Ovary (tissue), 9 donors: Measurements from ENCODE around the gene CCDC175. TPM values are rescaled to one million over a fixed set of nuclear protein-coding genes. Genes with fewer than 3 reads are reported as not detected.

ENCODE experiments used
- DNase-seq, 5 donors: peaks; one replicate each; pipeline ENCODE4 v3.0.0-alpha.2; 2019 to 2020
- H3K27ac ChIP-seq, 2 donors: fragments of 200-600 bp; one replicate each; pipeline versions ENCODE4 v1.5.1 to v1.8.0; 2019 to 2022
- H3K27me3 ChIP-seq: fragments of 200-600 bp; one replicate; pipeline ENCODE4 v1.8.0; 2022
- H3K36me3 ChIP-seq: fragments of 200-600 bp; sonication (generic); one replicate; pipeline ENCODE4 v1.5.1; 2019
- H3K4me1 ChIP-seq: one replicate; pipeline ENCODE4 v1.8.1; 2013; ENCODE audit warnings: mild to moderate bottlenecking, moderate library complexity; ENCODE audit not compliant: insufficient read depth
- H3K4me3 ChIP-seq: fragments of 200-600 bp; sonication (generic); one replicate; pipeline ENCODE4 v1.5.1; 2017
- H3K9me3 ChIP-seq, 2 donors: fragments of 200-600 bp in 1 of 2; sonication (generic) in 1 of 2; one replicate each; pipeline versions ENCODE4 v1.5.1 to v1.8.1; 2013 to 2019; ENCODE audit warnings: mild to moderate bottlenecking in 1 of 2, moderate library complexity in 1 of 2
- CTCF ChIP-seq, 3 donors: fragments of 450-650 bp in 2 of 3; fragments of 200-600 bp in 1 of 3; IDR thresholded peaks; one replicate each; pipeline versions ENCODE4 v1.5.1 to v1.8.0; 2016 to 2022; ENCODE audit warnings: antibody characterized with exemption in 3 of 3, mild to moderate bottlenecking in 1 of 3
- EP300 ChIP-seq: sonication (generic); formaldehyde crosslinking; IDR thresholded peaks from one replicate; pipeline ENCODE4 v1.6.1; 2017; ENCODE audit warnings: antibody characterized with exemption
- POLR2A ChIP-seq: fragments of 450-650 bp; IDR thresholded peaks from one replicate; pipeline ENCODE4 v1.6.1; 2017; ENCODE audit warnings: antibody characterized with exemption, mild to moderate bottlenecking, moderate library complexity
- WGBS, 3 donors: extraction: QIAGEN DNeasy Blood & Tissue Kit in 1 of 3; methylation state at CpG; one replicate each; pipeline versions ENCODE4 v1.1.5 to v1.1.7; 2013 to 2017; 5-methylcytosine and 5-hydroxymethylcytosine counted together
- intact Hi-C, 4 donors: fragments of 100-400 bp; cut with DNase I; formaldehyde crosslinking; loops; one replicate each; pipeline versions ENCODE4 v1.11.0 to v1.15.1; 2022 to 2023
- polyA plus RNA-seq, 2 donors: library from polyadenylated mRNA; stranded (reverse); fragments of 200-250 nt in 1 of 2; fragments of 350-450 nt in 1 of 2; fragmentation: Illumina TruSeq in 1 of 2; extraction: RNeasy Lipid Tissue Mini Kit (QIAGEN cat#74804) in 1 of 2; gene quantifications; one replicate each; pipeline ENCODE4 v1.2.3, GENCODE V29; 2013 to 2014
- total RNA-seq, 7 donors: library from RNA; depleted of rRNA in 2 of 7; stranded (reverse); fragments of >200 nt in 2 of 7; fragmentation: NEBNext Ultra II Directional in 3 of 7; extraction: Animal tissue kit (Norgen Biotek cat#: 25700) in 3 of 7; gene quantifications; one replicate each; pipeline versions ENCODE4 v1.1.0 to v1.2.4, GENCODE V29; 2016 to 2023
- donor health status: DM: no; HTN: no; CAD: no; lungs with moderate emphysema.
- donor health status: DM: no; HTN: no; CAD: no.
- donor health status: Bipolar disorder and iron deficiency.
- donor health status: DM: yes; HTN: yes; CAD: no.
- donor health status: DM: no; HTN: no; CAD: no.
- donor health status: DM: yes; HTN: yes; CAD: no.

Gene CCDC175
- total and polyA plus RNA-seq, 9 donors = 0.34 TPM; not detected in 8

- DNase-seq = no peak
- TF ChIP-seq EP300 (no peak), POLR2A (no peak), CTCF (IDR thresholded peaks at IDR 0.05) (no peak)
- Histone ChIP-seq H3K9me3 (no peaks in the 10 kb centered on the region), H3K27me3 (no peaks in the 10 kb centered on the region), H3K4me3 (no peak overlapping the region), H3K36me3 (no peaks in the 10 kb centered on the region), H3K27ac (no peak overlapping the region), H3K4me1 (no peaks in the 10 kb centered on the region)
- intact Hi-C loops = no loop called here
- WGBS, 3 donors = 8 to 15% (median 10%) methylated on average over 2 of the region's 2 CpGs
These were observed 12.2 kb downstream of the CCDC175 start for GRCh38 chr14:59564366-59564765.

- Histone ChIP-seq H3K4me1 (no peaks in the 10 kb centered on the region), H3K4me3 (no peak overlapping the region), H3K27ac (no peak overlapping the region), H3K9me3 (no peaks in the 10 kb centered on the region), H3K36me3 (no peaks in the 10 kb centered on the region), H3K27me3 (no peaks in the 10 kb centered on the region)
- TF ChIP-seq POLR2A = no peak
- TF ChIP-seq EP300 = no peak
- no peak for TF ChIP-seq CTCF (IDR thresholded peaks at IDR 0.05)
- WGBS, 3 donors = 18 to 27% (median 25%) methylated on average over 2 of the region's 2 CpGs
- intact Hi-C loops = no loop called here
- DNase-seq = no peak
These were observed 29.3 kb downstream of the CCDC175 start for GRCh38 chr14:59547310-59547709.

- Histone ChIP-seq H3K9me3 (no peaks in the 10 kb centered on the region), H3K27me3 (no peaks in the 10 kb centered on the region), H3K4me3 (no peak overlapping the region), H3K36me3 (no peaks in the 10 kb centered on the region), H3K27ac (no peak overlapping the region), H3K4me1 (no peaks in the 10 kb centered on the region)
- TF ChIP-seq CTCF (IDR thresholded peaks at IDR 0.05) (no peak), EP300 (no peak), POLR2A (no peak)
- intact Hi-C loops = no loop called here
- no peak for DNase-seq
- WGBS, 3 donors = 37 to 47% (median 42%) methylated on average over 7 of the region's 7 CpGs
These were observed 32.7 kb downstream of the CCDC175 start for GRCh38 chr14:59543873-59544272.

GRCh38 chr14:59541731-59542130 is 34.9 kb downstream of the CCDC175 start:
- intact Hi-C loops = no loop called here
- DNase-seq = no peak
- no peaks in the 10 kb centered on the region for H3K36me3 ChIP-seq
- WGBS, 3 donors = 53 to 60% (median 59%) methylated on average over 2 of the region's 2 CpGs
- H3K27ac ChIP-seq = no peak overlapping the region
- no peaks in the 10 kb centered on the region for H3K4me1 ChIP-seq
- no peaks in the 10 kb centered on the region for H3K9me3 ChIP-seq
- no peaks in the 10 kb centered on the region for H3K27me3 ChIP-seq
- no peak overlapping the region for H3K4me3 ChIP-seq
- TF ChIP-seq CTCF (IDR thresholded peaks at IDR 0.05) = no peak
- TF ChIP-seq EP300 = no peak
- no peak for TF ChIP-seq POLR2A

GRCh38 chr14:59540852-59541251 is 35.8 kb downstream of the CCDC175 start:
- intact Hi-C loops = no loop called here
- H3K27ac ChIP-seq = no peak overlapping the region

More at GRCh38 chr14:59540852-59541251, 35.8 kb downstream of the CCDC175 start:
- Histone ChIP-seq H3K4me1 (no peaks in the 10 kb centered on the region), H3K4me3 (no peak overlapping the region), H3K9me3 (no peaks in the 10 kb centered on the region), H3K36me3 (no peaks in the 10 kb centered on the region), H3K27me3 (no peaks in the 10 kb centered on the region)
- DNase-seq = no peak
- 18 to 33% (median 25%) methylated on average over 1 of the region's 1 CpG for WGBS, 3 donors
- no peak for TF ChIP-seq CTCF (IDR thresholded peaks at IDR 0.05)
- TF ChIP-seq POLR2A = no peak
- TF ChIP-seq EP300 = no peak
